Inflammatory macrophage (primary cell): ENCODE measurements around the gene DKC1.
A peak's percentile ranks its signal among the peaks of the same experiment; 100 is the strongest.
"Not testable (repeated sequence)": the region's sequence is repeated elsewhere in the genome, so short reads cannot be mapped to it uniquely, and the experiment has no call there.

ENCODE experiments used
- DNase-seq, 2 donors: peaks; one replicate each; pipeline ENCODE4 v3.0.0-alpha.2; 2020 to 2022

DKC1 gene

DNA sequence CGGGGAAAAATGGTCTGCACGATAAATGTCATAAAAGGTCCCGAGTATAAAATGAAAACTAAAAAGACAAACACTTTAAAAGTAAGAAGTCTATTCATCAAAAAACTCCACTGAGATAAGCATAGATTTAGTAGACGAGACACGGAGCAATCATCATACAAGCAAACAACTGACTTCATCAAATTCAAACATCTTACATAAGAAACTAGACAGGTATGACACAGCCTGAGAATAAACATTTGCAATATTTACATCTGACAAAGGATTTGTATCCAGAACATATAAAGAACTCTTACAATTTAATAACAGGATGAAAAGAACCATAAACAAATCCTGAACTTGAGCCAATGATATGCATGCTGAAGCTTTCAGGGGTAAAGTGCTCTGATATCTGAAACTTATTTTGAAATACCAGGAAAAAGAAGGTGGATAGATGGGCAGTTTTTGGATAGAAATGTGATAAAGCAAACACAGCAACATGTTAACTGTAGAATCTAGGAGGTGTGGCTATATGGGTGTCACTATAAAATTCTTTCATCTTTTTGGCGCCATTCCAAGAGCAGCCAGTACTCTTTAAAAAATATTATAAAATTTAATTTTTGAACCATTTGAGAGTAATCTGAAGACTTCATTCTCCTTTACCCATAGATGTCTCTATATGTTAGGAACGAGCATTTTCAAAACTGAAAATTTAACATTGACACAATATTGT, 30.6 kb downstream of the DKC1 start:
- no peak for DNase-seq

DNA sequence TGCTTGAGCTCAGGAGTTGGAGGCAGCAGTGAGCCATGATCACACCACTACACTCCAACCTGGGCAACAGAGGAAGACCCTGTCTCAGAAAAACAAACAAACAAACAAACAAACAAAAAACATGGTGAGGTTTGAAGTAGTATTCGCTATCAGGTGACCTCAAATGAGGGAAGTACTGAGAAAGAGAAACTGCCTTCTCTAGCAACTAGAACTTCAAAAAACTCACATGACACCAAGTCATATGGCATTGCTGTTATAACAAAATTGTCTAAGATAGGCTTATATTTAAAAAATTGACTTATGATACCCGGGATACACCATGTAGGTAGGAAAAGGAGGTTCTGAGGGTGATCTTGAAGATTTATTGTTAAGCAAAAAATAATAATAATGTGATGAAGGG, 32.4 kb downstream of the DKC1 start:
- DNase-seq: peak; percentile 53 to 55

DNA sequence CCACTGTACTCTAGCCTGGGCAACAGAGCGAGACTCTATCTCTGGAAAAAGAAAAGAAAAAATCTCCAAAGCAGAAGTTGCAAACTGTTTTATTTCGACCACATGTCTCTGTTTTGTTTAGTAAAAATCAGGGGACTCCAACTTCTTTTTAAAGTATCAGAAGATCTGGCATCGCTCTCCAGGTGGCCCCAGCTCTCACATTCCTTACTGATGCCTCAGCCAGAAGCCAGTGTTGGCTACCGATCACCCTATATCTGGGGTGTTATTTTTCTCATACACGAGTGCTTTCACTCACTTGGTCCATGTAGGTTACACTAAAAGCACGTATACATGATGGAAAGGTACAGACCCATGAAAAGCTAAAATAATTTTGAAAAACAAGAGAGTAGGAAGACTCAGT, 34.3 kb downstream of the DKC1 start:
- DNase-seq: no peak

DNA sequence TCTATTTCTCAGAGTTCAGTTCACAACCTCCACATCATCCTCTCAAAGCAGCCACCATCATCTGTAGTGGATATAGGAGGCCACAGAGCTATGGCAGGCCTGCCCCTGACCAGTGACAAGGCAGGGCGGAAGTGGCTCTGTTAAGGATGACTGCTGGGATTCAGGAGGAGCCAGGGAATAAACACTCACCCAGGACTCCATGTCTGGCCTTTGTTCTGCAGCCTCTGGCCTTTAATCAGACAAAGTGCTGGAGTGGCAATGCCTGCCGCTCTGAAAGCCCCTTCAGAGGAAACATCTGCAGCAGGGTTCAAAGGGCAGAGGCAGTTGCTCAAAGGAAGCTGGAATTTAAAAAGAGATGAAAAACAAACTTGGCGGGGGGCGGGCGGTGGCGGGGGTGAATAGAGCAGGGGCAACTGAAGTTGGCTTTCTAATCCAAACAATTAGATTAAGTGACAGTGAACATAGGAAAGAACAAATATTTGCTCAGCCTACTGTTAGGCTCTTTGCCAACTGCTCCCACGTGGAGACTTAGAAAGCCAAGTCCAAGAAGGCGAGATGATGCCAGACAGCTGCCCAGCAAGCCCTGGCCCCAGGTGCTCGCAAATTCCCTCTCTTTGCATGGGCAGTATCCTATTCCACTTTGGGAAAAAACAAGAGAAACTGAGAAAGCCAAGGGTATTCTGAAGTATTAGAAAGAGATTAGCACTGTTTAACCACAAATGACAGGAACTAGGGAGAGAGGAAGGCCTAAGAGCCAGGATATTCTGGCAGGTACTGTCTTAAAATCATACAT, 37.1 kb downstream of the DKC1 start:
- no peak for DNase-seq

DNA sequence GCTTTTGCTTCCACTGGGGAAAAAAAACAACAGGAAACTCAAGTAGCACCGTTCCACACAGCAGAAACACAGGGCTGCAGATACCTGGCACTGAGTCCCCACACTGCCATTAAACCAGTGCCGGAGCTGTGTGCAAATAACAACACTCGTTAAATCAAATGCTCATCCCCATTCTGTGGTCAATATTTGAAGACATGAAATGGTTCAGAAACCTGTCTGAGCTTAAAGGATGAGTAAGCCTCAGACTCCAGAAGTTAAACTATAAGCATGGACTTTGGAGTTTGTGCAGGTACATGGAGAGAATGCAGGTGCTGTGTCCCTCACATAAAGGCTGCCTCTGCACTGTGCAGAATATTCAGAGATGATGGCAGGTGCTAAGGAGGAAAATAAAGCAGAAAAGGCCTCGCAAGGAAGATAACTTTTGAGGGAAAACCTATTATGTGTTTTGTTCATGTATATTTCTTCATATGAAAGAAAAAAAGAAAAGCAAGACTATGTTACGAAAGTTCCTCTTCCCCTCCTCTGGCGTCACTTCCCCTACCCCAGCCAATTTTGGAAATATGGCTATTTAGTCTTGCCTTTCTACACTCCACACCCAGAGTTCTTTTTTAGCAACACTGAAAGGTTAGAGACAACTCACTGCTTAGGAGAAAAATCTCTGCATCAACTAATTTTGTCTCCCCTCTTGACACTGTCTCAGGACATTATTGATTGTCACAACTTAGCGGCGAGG, 38.0 kb downstream of the DKC1 start:
- DNase-seq: peak; percentile 70 to 72

DNA sequence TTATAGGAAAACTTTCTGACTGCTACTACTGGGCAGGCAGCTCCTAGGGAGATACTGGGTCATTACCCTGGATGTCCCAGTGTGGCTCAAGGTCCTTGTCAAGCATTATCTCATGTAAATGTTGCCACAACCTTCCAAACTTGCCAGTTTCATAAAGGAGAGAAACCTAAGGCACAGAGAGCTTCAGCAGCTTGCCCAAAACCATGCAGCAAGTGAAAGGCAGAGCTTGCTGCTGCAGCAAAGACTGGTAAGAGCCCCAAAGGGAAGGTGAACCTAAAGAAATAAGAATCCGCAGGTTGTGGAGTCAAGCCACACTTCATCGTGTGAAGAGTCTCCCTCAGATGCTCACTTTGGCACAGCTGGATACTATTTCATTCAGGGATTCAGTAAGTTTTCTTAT, 40.3 kb downstream of the DKC1 start:
- DNase-seq: no peak

DNA sequence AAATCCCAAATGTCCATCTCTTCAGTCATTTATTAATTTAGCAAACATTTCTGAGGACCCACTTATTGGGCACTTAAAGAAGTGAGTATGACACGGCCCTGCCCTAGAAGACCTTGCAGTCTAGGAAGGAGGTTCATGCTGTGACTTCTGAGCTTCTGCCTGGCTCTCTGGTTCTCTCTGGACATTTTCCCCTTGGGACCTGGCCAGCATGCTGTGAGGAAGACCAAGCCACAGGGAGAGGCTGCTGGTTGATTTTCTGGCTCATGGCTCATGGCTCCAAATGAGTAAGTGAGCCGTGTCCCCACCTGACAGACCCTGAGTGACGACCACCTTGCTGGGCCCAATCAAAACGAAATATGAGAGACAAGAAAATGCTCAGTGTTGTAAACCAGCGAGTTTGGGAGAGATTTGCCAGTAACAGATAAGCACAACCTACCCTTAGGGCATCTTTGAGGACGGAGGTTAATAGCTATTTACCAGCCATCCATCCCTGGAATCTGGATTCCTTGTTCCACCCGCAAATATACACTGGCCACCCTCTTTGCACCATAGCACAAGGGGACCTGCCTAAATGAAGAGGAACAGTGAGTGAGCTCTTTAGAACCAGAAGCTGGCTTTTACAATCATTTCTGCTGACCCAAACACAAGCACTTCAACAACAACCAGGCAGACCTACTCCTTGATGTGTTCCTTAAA, 41.7 kb downstream of the DKC1 start:
- DNase-seq: peak in 1 of 2 donors; percentile 28

DNA sequence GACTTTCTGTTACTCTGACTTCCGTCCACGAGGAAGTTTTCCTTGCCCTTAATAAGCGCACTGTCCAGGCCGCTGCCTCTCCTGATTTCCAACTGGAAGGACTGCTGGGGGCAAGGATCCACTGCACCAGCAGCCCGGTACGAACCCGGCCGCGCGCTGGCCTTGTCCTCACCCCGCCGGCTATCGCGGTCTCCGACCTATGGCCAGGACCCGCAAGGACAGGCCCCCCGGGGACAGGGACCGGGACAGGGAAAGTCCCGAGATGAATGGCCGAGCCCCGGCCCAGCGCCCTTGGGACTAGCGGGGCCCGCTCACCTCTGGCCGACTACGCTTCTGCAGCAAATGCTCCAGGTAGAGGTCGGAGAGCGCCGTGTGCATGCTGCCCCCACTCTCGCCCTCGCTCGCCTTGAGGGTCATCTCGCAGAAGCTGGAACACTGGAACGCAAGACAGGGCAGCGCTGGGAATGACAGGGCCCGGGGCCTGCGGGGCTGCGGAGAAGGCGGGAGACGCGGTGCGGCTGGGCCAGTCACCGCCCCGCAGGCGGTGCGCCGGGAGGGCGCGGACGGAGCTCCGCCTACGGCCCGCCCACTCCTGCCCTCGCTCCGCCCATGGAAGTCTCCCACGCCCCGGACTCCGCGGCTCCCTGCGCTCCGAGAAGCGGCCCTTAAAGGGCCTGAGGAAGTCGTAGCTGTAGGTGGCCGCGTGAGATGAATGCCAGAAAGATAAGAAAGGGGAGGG, 42.5 kb downstream of the DKC1 start, which contains the start of gene MPP1:
TSS of gene MPP1 (minus strand) at position 529 of the 739 bp plus-strand sequence. CDS start at position 417, 112 bp downstream.
- DNase-seq: peak; percentile 75 to 81

DNA sequence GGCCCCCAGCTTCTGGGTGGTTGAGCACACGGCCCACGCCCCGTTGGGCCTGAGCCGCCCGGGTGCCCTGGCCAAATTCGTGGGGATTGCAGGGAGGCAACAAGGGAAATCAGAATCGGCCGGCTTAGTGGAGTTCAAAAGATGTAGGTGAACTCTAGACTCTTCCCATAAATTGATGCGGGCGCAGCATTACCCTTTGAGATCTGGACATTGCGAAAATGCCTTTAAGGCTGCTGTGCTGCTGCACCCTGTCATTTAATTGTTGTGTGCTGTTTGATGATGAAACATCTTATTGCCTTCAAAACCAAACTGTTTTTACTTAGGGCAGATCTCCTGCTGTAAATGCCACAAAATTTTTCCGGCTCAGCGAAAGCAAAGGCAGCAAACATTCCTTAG, 43.0 kb downstream of the DKC1 start:
- no peak for DNase-seq

DNA sequence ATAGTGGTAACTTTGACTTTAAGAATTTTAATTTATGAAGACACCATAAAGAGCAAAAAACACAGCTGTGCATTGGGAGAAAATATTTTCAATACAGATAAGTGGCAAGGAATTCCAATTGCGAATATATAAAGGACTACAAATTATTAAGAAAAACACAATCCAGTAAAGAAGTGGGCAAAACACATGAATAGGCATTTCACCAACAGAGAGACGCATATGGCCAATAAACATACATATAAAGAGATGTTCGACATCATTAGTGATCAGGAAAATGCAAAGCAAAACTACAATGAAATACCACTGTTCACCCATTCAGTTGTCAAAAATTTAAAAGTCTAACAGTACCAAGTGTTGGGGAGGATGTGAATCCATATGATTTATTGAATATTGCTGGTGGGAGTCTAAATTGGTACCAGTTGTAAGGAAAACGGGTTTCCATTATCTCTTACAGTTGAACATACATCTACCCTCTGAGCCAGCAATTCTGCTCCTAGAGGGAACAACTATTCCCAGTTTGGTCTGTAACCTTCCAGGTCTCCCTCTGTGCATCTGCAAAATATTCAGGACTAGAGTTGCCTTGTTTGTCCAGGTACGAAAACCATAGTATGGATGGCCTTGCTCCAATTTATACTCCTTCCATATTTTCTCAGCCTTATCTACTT, 44.3 kb downstream of the DKC1 start:
- DNase-seq: no peak

DNA sequence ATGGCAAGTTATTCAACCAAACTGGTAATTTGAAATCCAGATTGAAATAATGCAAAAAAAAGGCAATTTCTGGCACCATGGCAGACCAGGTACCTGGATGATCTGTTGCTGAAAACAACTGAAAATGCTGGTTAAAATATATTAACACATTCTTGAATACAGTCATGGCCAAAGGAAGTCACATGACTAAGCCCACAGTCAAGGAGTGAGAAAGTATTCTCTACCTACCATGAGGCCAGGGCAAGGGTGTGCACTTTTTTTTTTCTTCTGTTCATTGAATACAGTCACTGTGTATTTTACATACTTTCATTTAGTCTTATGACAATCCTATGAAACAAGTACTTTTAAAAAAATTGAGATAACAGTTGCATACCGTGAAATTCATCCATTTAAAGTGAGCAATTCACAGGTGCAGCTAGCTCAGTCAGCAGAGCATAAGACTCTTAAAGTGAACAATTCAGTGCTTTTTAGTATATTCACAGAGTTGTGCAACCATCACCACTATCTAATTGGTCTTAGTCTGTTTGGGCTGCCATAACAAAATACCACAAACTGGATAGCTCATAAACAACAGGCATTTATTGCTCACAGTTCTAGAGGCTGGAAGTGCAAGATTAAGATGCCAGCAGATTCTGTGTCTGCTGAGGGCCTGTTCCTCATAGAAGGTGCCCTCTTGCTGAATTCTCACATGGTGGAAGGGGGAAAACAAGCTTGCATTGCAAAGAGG, 47.4 kb downstream of the DKC1 start:
- DNase-seq: no peak

DNA sequence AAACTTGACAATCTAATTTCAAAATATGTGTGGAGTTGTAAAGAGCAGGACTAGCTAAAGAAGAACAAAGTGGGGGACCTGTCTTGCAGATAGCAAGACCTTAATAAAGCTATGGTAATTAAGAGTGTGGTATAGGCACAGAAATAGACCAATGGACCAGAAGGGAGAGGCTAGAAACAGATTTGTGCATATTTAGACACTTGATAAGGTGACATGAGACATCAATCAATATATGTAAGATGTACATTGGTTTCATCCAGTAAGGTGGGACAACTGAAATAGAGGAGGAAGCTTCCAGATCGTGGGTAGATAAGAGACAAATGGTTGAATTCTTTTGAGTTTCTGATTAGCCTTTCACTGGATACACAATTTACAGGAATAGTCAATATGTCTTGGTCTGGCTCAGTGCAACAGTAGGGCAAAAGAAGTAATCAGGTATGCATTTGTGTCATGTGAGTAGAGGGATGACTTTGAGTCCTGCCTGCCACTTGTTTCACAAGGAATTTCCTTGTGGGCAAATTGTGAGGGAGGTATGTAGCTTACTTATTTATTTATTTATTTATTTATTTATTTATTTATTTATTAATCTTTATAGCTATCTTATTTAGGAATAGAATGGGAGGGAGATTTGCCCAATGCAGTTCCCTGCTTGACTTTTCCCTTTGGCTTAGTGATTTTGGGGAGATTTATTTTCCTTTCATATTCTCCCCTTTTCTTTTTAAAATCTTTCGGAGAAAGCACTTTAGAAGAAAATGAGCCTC, 49.9 kb downstream of the DKC1 start:
- DNase-seq: no peak

DNA sequence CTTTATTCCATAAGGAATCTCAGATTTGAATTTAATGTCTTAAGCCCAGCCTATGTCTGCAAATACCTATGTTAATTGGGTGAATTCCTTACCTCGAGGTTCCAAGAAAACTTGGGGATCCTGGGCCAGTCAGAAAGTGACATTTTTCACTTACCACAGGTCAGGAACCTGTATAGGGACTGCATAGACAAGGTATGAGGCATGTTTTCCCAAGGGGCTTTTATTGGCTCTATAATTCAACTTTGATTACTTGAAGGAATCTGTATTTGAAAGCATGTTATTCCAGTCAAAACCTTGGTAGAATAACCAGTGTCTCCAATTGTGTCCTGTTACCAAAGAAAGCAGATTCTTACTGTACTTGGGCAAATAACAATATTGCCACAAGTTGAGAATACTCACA, 51.1 kb downstream of the DKC1 start:
- no peak for DNase-seq

DNA sequence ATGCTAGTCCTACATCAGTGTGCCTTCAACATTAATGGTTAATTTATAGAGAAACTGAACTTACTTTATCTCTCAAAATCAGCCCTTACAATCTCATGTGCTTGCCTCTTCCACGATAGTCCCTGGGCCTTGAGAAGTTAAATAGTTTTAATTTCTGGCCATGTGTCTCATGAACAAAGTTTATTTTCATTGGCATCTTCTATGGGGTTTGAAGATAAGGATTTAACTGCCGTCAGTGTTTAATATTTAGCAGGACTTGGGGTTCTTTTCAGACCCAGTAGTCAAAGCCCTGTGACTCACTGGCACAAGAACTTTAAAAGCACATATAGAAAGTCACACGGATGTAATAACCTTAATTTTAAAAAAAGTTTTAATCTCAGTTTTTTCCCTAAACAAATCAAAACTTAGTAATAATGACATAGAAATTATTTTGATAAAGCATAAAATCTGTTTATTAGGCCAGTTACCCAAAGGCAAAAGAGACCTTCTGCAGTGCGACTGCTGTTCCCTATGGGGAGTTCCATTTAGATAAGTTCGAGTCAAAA, 52.7 kb downstream of the DKC1 start:
- DNase-seq: no peak

DNA sequence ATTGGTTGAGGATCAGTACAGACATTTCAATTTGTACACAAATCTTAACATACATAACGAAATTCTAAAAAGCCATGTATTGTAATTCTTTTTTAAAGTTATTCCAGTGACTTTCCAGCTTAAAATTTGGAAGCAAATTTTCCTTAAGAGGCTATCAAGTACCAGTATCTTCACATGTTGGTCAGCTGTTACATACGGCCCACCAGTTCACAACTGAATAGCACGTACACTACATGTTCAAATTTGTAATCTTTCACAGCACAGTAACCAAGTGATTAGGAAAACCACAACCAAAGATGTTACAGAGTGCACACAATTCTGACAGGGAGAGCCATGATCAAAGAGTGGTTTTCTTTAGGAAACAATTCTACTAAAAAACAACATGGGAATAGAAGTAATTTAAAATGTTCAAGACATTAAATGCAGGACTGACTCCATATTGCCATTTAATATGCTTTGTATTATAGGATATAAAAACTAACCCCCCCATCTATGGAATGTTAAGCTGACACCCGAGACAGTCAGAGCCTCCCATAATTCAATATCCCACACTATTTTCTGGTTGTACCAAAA, 53.7 kb downstream of the DKC1 start:
- not testable (repeated sequence) for DNase-seq

DNA sequence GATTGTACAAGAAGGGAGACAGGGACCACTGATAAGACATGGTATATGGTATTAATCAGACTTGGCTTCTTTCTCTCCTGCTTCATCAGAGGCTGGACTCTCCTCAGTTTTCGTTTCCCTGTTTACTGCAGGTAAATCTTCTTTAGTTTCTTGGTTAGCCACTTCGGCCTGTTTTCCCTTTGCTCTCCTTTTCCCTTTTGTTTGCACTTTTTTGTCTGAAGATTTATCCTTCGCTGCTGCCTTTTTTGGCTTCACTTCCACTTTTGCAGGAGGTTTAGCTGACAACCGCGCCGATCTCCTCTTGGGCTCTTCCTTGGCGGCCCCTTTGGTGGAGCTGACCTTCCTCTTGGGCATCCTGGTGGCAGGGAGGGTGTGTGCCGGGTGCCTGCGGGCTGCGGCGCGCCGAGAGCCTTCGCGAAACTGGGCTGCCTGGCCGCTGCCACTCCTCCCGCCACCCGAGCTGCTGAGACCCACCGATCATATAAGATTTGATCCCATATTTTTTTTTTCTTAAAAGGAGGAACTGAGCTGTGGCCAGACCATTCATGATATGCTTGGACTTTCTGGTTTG, 54.5 kb downstream of the DKC1 start:
- not testable (repeated sequence) for DNase-seq

DNA sequence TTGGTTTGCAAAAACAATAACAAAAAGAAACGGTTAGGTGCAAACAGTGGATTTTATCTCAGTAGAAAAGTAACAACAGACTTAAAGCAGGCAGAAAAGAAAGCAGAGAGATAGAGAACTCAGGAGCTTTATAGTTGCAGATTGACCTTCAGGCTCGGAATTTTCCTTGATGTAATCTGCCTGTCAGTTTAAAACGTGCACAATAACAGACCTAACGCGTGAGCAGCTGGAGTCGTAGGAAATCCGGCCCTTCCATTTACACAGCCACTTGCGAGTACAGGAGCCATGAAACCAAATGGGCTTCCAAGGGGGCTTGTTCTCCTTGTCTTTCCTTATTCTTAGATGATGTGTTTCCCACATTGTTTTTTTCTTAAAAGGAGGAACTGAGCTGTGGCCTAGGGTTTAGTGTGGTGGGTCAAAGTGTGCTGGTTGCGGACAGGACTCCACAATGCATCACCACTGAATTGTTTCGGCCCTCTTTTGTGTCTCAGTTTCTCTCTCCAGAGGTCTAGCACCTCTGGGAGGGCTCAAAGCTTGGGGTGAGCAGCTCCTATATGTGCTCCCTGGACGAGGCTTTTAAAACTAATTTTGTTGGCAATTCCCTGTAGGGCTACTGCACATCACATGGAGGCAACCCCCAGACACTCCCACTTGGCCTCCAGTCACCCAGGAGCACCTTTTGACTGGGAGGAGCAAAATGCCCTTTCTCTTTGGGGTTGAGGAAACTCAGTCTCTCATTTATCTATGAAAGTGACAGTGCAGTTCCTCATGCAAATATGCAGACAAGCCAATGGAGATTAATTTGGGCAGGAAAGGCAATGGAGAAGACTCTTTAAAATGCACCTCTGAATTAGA, 56.5 kb downstream of the DKC1 start:
- no peak for DNase-seq

DNA sequence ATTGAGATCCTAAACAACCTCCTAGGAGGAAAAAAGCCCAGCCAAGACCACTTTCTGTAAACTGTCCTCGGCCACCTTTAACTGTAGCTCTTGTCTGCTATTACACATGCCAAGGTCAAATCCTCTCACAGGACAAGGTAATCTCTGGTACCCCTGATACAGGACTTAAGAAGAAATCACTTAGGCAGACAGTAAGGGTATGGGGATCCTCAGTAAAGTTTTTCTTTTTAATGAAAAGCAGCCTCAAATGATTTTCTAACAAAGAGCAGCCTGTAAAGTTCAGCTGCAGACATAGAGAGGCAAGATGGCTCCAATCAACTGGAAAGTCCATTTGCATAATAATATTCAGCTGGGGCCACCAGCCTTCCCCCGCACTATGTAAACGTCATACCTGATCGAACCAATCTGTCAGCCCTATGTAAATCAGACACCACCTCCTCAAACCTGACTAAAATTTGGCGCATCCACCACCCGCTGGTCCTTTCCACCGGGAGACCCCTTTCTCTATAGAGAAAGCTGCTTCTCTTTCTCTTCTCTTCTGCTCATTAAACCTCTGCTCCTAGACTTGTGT, 57.2 kb downstream of the DKC1 start:
- no peak for DNase-seq
